GM23338 (cell line): ENCODE measurements around the gene RASGRP4. TPM values are rescaled to one million over a fixed set of nuclear protein-coding genes. Genes with fewer than 3 reads are reported as not detected.

Experiments used
- ATAC-seq: fragments of 200-7000 bp; cut with Tn5 transposase; 3 replicates; pipeline ENCODE4 v1.9.1; 2020
- DNase-seq: peaks from one replicate; pipeline ENCODE4 v3.0.0-alpha.2; 2015; ENCODE audit warnings: low spot score
- H2AFZ ChIP-seq: fragments of 200-600 bp; sonication (generic); 2 replicates; pipeline ENCODE4 v1.8.0; 2016; ENCODE audit warnings: antibody characterized with exemption, mild to moderate bottlenecking, moderate library complexity
- H3F3A ChIP-seq: fragments of 200-600 bp; sonication (generic); replicated peaks from 2 replicates; pipeline ENCODE4 v1.8.0; 2017; ENCODE audit warnings: antibody characterized with exemption, mixed run types, low read depth
- H3K27ac ChIP-seq: fragments of 200-600 bp; sonication (generic); 2 replicates; pipeline ENCODE4 v1.6.1; 2016; ENCODE audit warnings: low read depth
- H3K27me3 ChIP-seq: fragments of 200-600 bp; sonication (generic); 2 replicates; pipeline ENCODE4 v1.8.0; 2016; ENCODE audit warnings: mild to moderate bottlenecking, mixed run types, moderate library complexity; ENCODE audit not compliant: insufficient read depth
- H3K36me3 ChIP-seq: fragments of 200-600 bp; sonication (generic); 2 replicates; pipeline ENCODE4 v1.8.0; 2016; ENCODE audit warnings: mild to moderate bottlenecking; ENCODE audit not compliant: insufficient read depth
- H3K4me1 ChIP-seq: fragments of 200-600 bp; sonication (generic); 2 replicates; pipeline ENCODE4 v1.8.0; 2016; ENCODE audit warnings: mild to moderate bottlenecking, moderate library complexity; ENCODE audit not compliant: insufficient read depth
- H3K4me2 ChIP-seq: fragments of 200-600 bp; sonication (generic); 2 replicates; pipeline ENCODE4 v1.7.1; 2017; ENCODE audit warnings: mixed run types
- H3K4me3 ChIP-seq: fragments of 200-600 bp; sonication (generic); 2 replicates; pipeline ENCODE4 v1.6.1; 2016; ENCODE audit warnings: mixed run types
- H3K79me2 ChIP-seq: fragments of 200-600 bp; sonication (generic); replicated peaks from 2 replicates; pipeline ENCODE4 v1.8.0; 2017; ENCODE audit warnings: mild to moderate bottlenecking; ENCODE audit not compliant: insufficient read depth
- H3K9me2 ChIP-seq: fragments of 200-600 bp; sonication (generic); 2 replicates; pipeline ENCODE4 v1.8.0; 2017; ENCODE audit not compliant: insufficient read depth
- H4K20me1 ChIP-seq: fragments of 200-600 bp; sonication (generic); replicated peaks from 2 replicates; pipeline ENCODE4 v1.8.0; 2017; ENCODE audit warnings: mild to moderate bottlenecking; ENCODE audit not compliant: insufficient read depth
- H3K27ac Mint-ChIP-seq: 2 replicates; pipeline ENCODE4 v1.8.0; 2020; ENCODE audit warnings: inconsistent platforms, mild to moderate bottlenecking, moderate library complexity, mixed read lengths
- H3K27me3 Mint-ChIP-seq: 3 replicates; pipeline ENCODE4 v1.8.0; 2022; ENCODE audit warnings: low read depth, mild to moderate bottlenecking, moderate library complexity, mixed read lengths, inconsistent platforms; ENCODE audit not compliant: insufficient read depth, poor library complexity
- H3K36me3 Mint-ChIP-seq: 3 replicates; pipeline ENCODE4 v1.8.0; 2021; ENCODE audit warnings: low read depth, mild to moderate bottlenecking, inconsistent platforms, moderate library complexity, mixed read lengths
- H3K4me1 Mint-ChIP-seq: 3 replicates; pipeline ENCODE4 v1.8.0; 2020; ENCODE audit warnings: mild to moderate bottlenecking, inconsistent platforms, mixed read lengths
- H3K4me3 Mint-ChIP-seq: 3 replicates; pipeline ENCODE4 v1.8.0; 2021; ENCODE audit warnings: moderate library complexity, mild to moderate bottlenecking, inconsistent platforms, mixed read lengths
- H3K9me3 Mint-ChIP-seq: 3 replicates; pipeline ENCODE4 v1.8.0; 2020; ENCODE audit warnings: moderate library complexity, mild to moderate bottlenecking, inconsistent platforms, mixed read lengths
- CREB1 ChIP-seq: fragments of 250-450 bp; sonication (Bioruptor Pico); IDR thresholded peaks from 2 replicates; pipeline ENCODE4 v1.5.0; 2020; ENCODE audit warnings: low read depth, mild to moderate bottlenecking, moderate library complexity
- CTCF ChIP-seq, 2 experiments: fragments of 200-600 bp in 1 of 2; sonication (generic) in 1 of 2; conservative IDR thresholded peaks; 2 replicates each; pipeline versions ENCODE4 v1.5.1 to v1.6.1; 2016 to 2017; ENCODE audit warnings: antibody characterized with exemption in 2 of 2, low read depth in 2 of 2, mild to moderate bottlenecking in 2 of 2, moderate library complexity in 1 of 2
- ETS1 ChIP-seq: IDR thresholded peaks from 2 replicates; pipeline ENCODE4 v1.6.1; 2016; ENCODE audit warnings: antibody characterized with exemption
- EZH2 ChIP-seq: fragments of 200-600 bp; sonication (generic); IDR thresholded peaks from one replicate; pipeline ENCODE4 v1.8.0; 2017; ENCODE audit warnings: antibody characterized with exemption, mild to moderate bottlenecking, low read depth; ENCODE audit not compliant: unreplicated experiment
- EZH2phosphoT487 ChIP-seq: fragments of 200-600 bp; sonication (generic); IDR thresholded peaks from one replicate; pipeline ENCODE4 v1.8.1; 2018; ENCODE audit warnings: antibody characterized with exemption; ENCODE audit not compliant: unreplicated experiment
- JUNB ChIP-seq: IDR thresholded peaks from one replicate; pipeline ENCODE4 v1.6.1; 2016; ENCODE audit warnings: antibody characterized with exemption; ENCODE audit not compliant: unreplicated experiment
- NANOG ChIP-seq: IDR thresholded peaks from 2 replicates; pipeline ENCODE4 v1.6.1; 2016; ENCODE audit warnings: antibody characterized with exemption, borderline replicate concordance
- POLR2AphosphoS5 ChIP-seq: IDR thresholded peaks from 2 replicates; pipeline ENCODE4 v1.6.1; 2016; ENCODE audit warnings: antibody characterized with exemption, low read depth
- REST ChIP-seq: IDR thresholded peaks from one replicate; pipeline ENCODE4 v1.6.1; 2018; ENCODE audit warnings: antibody characterized with exemption; ENCODE audit not compliant: unreplicated experiment
- STAT1 ChIP-seq: IDR thresholded peaks from one replicate; pipeline ENCODE4 v1.6.1; 2016; ENCODE audit warnings: antibody characterized with exemption; ENCODE audit not compliant: unreplicated experiment
- ZNF114 ChIP-seq: fragments of 250-450 bp; sonication (Bioruptor Pico); IDR thresholded peaks from 2 replicates; pipeline ENCODE4 v1.5.0; 2020; ENCODE audit warnings: mild to moderate bottlenecking, moderate library complexity
- ZNF331 ChIP-seq: fragments of 250-450 bp; sonication (Bioruptor Pico); IDR thresholded peaks from 2 replicates; pipeline ENCODE4 v1.5.0; 2020; ENCODE audit warnings: low read depth, mild to moderate bottlenecking, moderate library complexity
- ZNF462 ChIP-seq: fragments of 250-450 bp; sonication (Bioruptor Pico); IDR thresholded peaks from 2 replicates; pipeline ENCODE4 v1.5.0; 2020; ENCODE audit warnings: mild to moderate bottlenecking, moderate library complexity
- polyA plus RNA-seq: library from polyadenylated mRNA; unstranded; fragments of >200 nt; fragmentation: Nextera tagmentation; extraction: Ambion mirVana; gene quantifications from 2 replicates; pipeline ENCODE4 v1.2.1, GENCODE V29; 2016
- total RNA-seq: library from RNA; depleted of rRNA; stranded (reverse); fragments of >200 nt; shearing (Covaris generic); gene quantifications from 2 replicates; pipeline ENCODE4 v1.2.3, GENCODE V29; 2014

Gene RASGRP4
- total and polyA plus RNA-seq, 2 experiments from 2014 or later: 1.6 to 3.6 TPM

- Histone ChIP-seq H3K27ac (no peak overlapping the region), H3K4me1 (peaks cover 10% of the 10 kb centered on the region; the same call in 1 of the 2 replicates), H2AFZ (no peak overlapping the region), H3K36me3 (peaks cover 13% of the 10 kb centered on the region), H3K79me2 (peaks cover 29% of the 10 kb centered on the region), H3K27me3 (no peaks in the 10 kb centered on the region), H3K4me2 (peak overlapping the region; percentile 98), H3K9me2 (no peaks in the 10 kb centered on the region), H3K4me3 (peak overlapping the region; percentile 90), H3F3A (no peaks in the 10 kb centered on the region), H4K20me1 (peaks cover 17% of the 10 kb centered on the region)
- peaks cover 14% of the 10 kb centered on the region for H3K4me1 Mint-ChIP-seq
- no peaks in the 10 kb centered on the region; the same call in 2 of the 3 replicates for H3K9me3 Mint-ChIP-seq
- TF ChIP-seq ETS1: no peak
- TF ChIP-seq ZNF114 (CRISPR knock-in tag): no peak
- no peak for TF ChIP-seq EZH2phosphoT487
- no peak for TF ChIP-seq CREB1 (CRISPR knock-in tag)
- no peak for TF ChIP-seq ZNF331
- TF ChIP-seq JUNB: no peak
- TF ChIP-seq EZH2: no peak
- no peak for TF ChIP-seq REST
- no peak for TF ChIP-seq CTCF (conservative IDR thresholded peaks at IDR 0.05; ENCODE audit: low read depth in 2 of 2)
- TF ChIP-seq POLR2AphosphoS5: no peak
- TF ChIP-seq STAT1: no peak
- no peak for TF ChIP-seq NANOG
- TF ChIP-seq ZNF462: no peak
- no peak overlapping the region for H3K27ac Mint-ChIP-seq
- DNase-seq (no peak), ATAC-seq (no peak)
- H3K4me3 Mint-ChIP-seq: peak overlapping the region; percentile 98
- H3K27me3 Mint-ChIP-seq: peaks cover 15% of the 10 kb centered on the region
- peaks cover 23% of the 10 kb centered on the region for H3K36me3 Mint-ChIP-seq
Observed at GRCh38 chr19:38375748-38376147, 50.3 kb downstream of the RASGRP4 start.
